Skeletal muscle cell (primary cell): ENCODE data around the gene COMMD10.
A peak's percentile ranks its signal among the peaks of the same experiment; 100 is the strongest.
"Not testable (repeated sequence)": the region's sequence is repeated elsewhere in the genome, so short reads cannot be mapped to it uniquely, and the experiment has no call there.

Source experiments
- DNase-seq: peaks from one replicate; pipeline ENCODE4 v3.0.0-alpha.2; 2010; ENCODE audit warnings: low read depth
- H3K4me3 ChIP-seq: 2 replicates; pipeline ENCODE4 v1.5.1; 2011; ENCODE audit warnings: low read depth, mild to moderate bottlenecking, control low read depth, low read length, moderate library complexity

COMMD10 gene

DNA sequence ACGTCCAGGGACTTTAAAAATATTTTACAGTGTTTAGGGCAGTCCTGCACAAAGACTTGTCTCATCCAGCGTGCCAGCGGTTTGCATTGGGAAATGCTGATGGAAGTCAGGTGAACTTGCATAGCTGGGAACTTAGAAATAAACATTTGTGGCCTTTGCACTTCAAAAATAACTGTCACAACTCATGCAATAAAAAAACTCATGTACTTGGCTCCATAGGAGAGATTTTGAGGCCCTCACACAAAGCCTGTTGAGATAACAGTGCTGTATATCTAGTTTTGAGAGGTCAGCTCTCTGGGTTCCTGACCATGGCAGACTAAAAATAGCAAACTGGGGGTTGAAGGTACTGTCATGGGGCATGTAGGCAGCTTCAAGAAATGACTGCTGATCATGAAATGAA, 5.5 kb downstream of the COMMD10 start:
- no peak for DNase-seq
- no peak overlapping the region for H3K4me3 ChIP-seq

DNA sequence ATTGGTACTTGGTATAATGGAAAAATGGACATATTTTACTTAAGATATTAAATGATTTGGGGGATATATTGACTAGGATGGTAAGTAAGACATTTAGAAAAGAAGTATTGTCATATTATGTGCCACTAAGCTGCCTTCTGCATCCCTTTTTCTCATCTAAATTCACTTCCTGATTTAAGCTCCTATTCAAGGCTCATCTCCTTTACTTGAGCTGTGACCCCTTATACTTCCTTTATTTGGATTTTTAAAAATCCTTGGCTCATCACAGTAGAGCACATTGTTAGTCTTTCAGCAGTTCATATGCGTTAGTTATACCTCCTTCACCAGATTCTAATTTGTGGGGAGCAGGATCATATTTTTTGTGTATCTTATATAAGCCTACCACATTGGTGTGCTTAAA, 6.6 kb downstream of the COMMD10 start:
- no peak for DNase-seq

DNA sequence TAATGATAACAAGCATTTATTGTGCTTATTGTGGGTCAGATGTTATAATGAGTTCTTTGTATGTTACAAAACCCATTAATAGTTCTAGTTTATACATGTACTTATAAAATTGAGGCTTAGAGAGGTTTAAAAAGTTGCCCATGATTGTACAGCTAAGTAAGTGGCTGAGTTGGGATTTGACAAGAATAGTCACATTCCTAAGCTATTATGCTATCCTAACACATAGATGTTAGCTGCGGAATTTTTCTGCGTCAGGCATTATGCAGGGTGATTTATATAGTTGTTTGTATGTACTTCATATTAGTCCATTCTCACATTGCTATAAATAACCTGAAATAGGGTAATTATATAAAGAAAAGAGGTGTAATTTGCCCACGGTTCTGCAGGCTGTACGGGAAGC, 12.5 kb downstream of the COMMD10 start:
- H3K4me3 ChIP-seq = no peak overlapping the region
- no peak for DNase-seq

More for the DNA sequence above, 6.6 kb downstream of the COMMD10 start:
- no peak overlapping the region for H3K4me3 ChIP-seq

DNA sequence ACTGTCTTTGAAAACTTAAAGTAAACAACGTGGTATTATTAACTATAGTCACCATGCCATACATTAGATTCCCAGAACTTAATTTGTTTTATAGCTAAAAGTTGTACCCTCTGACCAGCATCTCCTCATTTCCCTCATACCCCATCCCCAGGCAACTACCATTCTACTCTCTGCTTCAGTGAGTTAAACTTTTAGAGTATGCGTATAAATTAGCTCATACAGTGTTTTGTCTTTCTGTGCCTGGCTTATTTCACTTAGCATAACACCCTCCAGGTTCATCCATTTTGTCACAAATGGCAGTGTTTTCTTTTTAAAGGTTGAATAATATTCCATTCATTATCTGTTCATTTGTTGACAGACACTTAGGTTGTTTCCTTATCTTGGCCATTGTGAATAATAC, 14.2 kb downstream of the COMMD10 start:
- no peak for DNase-seq
- no peak overlapping the region for H3K4me3 ChIP-seq

DNA sequence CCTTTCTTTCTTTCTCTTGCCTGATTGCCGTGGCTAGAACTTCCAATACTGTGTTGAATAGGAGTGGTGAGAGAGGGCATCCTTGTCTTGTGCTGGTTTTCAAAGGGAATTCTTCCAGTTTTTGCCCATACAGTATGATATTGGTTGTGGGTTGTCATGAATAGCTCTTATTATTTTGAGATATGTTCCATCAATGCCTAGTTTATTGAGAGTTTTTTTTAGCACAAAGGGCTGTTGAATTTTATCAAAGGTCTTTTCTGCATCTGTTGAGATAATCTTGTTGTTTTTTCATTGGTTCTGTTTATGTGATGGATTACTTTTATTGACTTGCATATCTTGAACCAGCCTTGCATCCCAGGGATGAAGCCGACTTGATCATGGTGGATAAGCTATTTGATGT, 20.1 kb downstream of the COMMD10 start:
- not testable (repeated sequence) for DNase-seq, H3K4me3 ChIP-seq

DNA sequence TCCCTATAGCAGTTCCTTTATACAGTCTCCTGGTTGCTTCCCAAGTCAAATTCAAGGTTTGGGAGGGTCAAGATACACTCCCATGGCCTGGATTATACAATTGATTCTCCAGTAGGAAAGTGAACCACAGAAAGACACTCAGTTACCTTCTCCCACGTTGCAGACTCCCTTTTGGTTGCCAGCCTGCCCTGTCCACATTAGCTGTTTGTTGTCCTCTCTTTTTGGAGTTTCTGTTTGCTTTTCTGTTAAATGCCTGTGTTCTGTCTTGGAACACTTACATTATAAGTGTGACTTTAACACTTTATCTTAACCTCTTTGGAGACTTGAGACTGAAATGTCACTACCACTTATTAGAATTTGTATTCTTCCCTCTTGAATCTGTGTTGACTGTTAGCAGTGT, 30.3 kb downstream of the COMMD10 start:
- H3K4me3 ChIP-seq = no peak overlapping the region

DNA sequence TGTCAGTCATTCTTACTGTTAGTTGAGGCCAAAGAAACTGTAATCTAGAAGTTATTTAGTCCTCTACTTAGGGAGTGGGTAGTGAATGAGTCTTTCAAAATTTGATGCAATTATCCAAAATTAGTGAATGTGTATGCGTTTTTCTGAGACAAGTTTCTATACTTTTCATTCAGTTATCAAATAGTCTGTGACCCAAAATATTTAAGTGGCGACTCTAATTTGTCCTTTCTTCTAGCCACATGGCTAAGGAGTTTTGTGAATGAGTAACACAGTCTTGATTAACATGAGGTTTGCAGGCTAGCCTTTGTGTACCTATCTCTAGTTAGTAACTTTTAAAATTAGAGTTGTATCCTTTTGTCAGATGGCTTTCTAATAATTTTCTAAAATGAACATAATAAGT, 45.6 kb downstream of the COMMD10 start:
- no peak for DNase-seq

More for the DNA sequence above, 30.3 kb downstream of the COMMD10 start:
- DNase-seq = no peak

DNA sequence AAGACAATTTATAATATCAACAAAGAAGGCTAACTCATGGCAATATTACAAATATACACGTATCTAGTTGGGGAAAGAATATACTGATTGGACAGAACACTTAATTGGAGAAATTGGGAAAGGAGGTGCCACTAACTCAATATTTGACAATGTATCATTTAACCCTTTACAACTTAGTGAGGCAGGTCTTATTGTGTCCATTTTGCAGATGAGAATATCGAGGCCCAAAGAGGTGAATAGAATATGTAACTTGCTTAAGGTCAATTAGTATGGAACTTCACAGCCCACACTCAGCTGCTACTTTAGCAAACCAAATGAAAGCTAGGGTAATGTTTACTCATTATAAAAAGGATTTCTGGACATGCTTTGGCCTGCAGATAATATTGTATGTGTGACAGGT, 46.2 kb downstream of the COMMD10 start:
- H3K4me3 ChIP-seq = no peak overlapping the region
- no peak for DNase-seq

More for the DNA sequence above, 45.6 kb downstream of the COMMD10 start:
- H3K4me3 ChIP-seq = no peak overlapping the region

DNA sequence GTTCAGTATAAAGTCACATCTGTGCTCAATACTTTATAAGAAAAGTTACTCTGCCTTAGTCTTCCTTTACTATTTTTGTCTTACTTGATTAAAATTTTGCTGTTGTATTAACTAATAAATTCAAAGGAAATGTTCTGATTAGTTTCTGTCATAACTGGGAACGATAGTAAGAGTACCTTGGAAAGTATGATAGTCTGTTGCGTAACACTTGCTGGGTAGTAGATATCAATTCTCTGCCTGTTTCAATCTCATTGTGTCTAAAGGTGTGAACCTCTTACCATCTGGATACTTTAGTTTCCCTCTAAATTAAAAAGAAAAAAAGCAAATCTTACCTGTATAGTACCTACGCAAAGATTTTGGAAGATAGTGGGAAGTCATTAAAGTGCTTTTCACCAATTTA, 48.5 kb downstream of the COMMD10 start:
- no peak for DNase-seq
- H3K4me3 ChIP-seq = no peak overlapping the region

DNA sequence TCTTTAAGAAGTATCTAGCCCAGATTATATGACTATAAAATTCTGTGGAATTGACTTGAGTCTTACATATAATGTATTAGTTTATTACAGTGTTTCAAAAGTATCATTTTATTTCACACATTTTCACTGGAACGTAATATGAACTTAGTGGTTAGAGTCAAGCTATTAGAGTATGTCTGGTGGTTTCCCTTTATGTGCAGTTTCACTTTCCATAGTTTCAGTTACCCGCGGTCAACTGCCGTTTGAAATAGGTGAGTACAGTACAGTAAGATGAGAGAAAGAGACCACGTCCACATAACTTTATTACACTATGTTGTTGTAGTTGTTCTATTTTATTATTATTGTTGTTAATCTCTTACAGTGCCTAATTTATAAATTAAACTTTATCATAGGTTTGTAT, 50.5 kb downstream of the COMMD10 start:
- H3K4me3 ChIP-seq = no peak overlapping the region
- DNase-seq = no peak

DNA sequence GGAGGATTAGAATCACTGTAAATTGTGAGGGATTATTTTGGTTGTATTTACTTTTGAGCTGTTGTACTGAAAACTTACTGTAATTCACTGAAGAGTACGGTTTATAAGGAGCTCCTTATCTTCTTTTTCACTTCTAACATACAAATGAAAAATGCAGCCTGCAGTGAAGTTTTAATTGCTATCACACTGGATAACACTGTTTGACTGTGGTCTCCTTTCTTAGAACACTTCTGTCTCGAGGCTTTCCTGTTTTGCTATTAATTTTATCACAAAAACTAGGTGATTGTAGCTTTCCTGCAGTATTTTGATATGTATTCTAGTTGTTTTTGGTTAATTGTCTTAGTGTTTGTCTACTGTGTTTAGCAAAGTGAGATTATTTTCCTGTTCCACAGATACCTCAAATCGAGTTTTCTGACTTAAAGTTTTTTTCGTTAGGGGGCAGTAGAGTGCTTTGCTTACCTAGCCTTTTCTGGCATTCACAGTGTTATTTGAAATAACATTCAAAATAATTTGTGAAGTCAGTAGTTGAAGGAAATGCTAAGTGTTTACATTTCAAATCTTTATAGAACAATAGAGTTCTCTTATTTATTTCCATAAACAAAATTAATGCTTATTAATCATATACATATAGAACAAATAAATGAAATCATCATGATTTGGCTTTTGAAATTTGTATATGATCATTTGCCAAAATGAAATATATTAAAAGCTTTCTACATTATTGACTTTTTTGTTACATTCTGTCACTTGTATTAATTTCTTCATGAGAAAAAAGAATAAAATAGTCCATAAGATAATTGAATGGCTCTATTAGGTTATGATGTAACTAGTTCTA, 52.9 kb downstream of the COMMD10 start:
- no peak overlapping the region for H3K4me3 ChIP-seq

DNA sequence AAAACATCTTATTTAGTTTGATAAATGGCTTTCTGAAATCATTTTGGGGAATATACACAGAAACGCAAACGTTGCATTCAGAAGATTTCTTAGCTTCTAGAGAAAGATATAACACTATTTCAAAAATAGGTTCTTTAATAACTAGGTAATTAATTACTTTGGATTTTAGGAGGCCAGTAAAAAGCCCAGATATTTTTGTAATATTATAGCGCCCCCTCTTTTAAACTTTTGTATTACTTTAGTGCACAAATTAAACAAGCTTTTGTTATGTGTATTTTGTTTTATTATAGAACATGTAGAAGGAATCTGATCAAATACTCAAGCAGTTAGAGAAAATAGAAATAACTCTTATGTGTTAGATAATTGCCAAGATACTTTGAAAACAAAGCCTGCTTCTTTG, 57.7 kb downstream of the COMMD10 start:
- no peak for DNase-seq
- H3K4me3 ChIP-seq = no peak overlapping the region

More for the DNA sequence above, 52.9 kb downstream of the COMMD10 start:
- DNase-seq = peak; percentile 14

DNA sequence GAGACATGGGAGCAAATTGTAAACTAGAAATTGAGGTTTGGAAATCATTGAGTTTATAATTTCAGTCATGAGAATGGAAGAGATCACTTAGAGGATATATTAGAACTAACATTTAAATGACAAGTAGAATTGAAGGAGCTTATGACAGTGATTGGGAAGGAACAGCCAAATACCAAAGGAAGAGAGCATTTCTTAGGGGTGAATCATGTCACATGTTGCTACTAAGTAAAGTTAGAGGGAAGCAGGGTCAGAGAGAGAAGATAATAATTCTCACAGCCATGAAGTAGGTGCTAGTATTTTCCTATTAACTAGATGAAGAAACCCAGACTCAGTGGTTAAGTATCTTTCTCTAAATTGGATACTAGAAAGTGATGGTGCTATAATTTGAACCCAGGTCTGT, 59.3 kb downstream of the COMMD10 start:
- DNase-seq = no peak
- no peak overlapping the region for H3K4me3 ChIP-seq

DNA sequence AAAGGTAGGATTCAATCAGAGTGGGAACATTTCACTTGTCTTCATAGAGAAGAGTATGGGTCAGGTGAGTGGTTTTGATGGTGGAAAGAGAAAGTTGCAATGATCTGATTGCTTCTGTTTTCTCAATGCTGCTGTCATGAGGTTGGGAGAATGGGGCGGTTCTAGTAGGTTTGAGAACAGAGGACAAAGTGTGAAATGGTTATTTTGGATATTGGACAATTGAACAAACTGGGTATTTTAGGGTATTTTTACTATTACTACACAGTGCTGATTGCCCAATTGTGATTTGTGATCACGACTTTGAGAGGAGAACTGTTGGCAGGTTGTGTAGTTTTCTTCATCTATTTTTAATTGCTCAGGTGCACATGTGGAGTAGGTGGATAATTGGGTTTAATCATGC, 60.2 kb downstream of the COMMD10 start:
- no peak for DNase-seq
- no peak overlapping the region for H3K4me3 ChIP-seq

DNA sequence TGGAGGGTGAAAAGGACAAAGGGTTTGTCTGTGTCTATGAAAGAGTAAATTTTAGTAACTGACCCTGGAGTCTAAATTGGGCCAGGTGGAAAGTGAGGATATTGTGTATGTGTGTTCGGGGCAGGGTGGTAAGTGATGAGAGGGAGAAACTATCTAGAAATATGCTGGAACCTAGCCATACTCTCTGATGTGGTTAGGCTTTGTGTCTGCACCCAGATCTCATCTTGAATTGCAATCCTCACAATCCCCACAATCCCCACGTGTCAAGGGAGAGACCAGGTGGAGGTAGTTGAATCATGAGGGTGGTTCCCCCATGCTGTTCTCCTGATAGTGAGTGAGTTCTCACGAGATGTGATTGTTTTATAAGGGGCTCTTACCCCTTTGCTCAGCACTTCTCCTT, 60.6 kb downstream of the COMMD10 start:
- DNase-seq = no peak
- H3K4me3 ChIP-seq = no peak overlapping the region

DNA sequence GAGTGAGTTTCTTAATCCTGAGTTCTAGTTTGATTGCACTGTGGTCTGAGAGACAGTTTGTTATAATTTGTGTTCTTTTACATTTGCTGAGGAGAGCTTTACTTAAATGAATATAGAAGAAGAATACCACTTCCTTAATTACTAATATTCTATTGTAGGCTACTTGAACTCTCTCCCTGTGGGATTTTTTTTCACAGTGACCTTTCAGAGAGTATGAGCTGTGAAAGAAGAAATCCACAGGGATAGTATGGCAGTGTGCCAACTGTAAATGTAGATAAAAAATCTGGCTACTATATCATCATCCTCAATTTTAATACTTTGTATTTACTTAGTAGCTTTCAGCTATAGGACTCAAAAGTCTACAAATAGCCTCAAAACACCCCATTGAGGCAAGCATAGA, 67.3 kb downstream of the COMMD10 start:
- no peak for DNase-seq
- H3K4me3 ChIP-seq = no peak overlapping the region

DNA sequence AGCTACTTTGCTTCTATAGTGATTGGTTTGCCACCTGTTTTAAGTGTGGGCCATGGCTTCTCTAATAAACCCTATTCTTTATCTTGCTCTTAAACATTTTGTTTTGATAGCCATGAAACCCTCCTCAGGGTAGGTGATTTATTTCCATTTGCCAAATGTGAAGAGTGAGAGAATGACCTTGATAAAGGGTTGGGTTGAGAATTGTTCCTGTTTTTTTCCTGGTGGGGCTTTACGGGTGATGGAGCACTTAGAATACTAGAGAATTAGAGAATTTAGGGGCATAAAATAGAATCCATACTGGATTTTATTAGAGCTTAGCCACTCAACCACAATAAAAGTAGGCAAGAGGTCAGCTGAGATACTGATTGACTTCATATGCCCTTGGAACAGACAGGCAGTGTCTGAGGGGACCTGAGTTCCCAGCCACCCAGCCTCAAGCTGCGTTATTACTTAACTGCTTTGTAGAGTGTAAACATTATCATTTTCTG, 68.9 kb downstream of the COMMD10 start:
- H3K4me3 ChIP-seq = no peak overlapping the region
- no peak for DNase-seq

DNA sequence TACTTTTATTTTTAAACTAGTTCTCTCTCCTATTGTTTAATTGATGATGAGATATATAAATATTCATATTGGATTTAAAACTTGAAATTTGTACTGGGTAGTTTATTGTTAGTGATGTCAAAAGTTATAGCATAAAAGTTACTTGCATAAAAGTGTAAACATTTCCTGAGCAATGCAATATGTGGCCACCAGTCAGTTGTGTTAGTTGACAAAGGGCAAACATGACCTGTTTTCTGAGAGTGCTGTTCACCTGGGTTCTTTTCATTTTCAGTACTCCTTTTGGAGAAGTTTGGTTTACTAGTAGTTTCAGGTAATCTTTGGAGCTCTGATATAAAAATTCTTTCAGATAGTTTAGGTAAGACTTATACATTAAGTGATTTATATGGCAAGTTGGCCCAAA, 69.4 kb downstream of the COMMD10 start:
- no peak for DNase-seq
- no peak overlapping the region for H3K4me3 ChIP-seq

DNA sequence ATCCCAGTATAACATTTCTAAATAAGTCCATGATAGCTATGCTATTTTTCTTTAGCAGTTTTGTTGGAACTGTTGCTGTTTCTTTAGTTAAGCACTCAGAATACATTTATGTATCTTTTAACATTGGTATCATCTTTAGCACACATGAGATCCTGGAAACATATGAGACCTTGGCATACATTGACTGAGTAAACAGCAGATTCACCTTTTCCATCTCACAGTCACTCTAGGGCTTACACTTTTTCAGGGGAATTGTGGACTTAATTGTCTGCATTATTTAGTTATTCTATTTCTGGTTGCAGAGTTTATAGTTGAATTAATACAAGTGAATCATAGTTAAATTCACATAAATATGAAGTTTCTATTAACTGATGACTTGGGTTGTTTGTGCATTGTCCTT, 70.1 kb downstream of the COMMD10 start:
- no peak overlapping the region for H3K4me3 ChIP-seq
- DNase-seq = no peak

DNA sequence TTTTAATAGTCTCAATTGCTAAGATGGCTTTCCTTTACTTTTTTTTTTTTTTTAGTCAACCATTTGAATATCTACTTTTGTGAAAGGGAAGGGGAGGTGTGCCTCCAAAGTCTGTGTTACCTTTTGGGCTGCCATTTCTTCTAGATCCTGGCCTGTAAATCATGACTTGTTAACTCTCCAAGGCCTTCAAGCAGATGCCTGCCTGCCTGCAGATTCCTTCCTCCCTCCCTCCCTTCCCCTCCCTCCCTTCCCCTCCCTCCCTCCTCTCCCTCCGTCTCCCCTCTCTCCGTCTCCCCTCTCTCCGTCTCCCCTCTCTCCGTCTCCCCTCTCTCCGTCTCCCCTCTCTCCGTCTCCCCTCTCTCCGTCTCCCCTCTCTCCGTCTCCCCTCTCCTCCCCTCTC, 73.1 kb downstream of the COMMD10 start:
- no peak overlapping the region for H3K4me3 ChIP-seq
- DNase-seq = no peak

DNA sequence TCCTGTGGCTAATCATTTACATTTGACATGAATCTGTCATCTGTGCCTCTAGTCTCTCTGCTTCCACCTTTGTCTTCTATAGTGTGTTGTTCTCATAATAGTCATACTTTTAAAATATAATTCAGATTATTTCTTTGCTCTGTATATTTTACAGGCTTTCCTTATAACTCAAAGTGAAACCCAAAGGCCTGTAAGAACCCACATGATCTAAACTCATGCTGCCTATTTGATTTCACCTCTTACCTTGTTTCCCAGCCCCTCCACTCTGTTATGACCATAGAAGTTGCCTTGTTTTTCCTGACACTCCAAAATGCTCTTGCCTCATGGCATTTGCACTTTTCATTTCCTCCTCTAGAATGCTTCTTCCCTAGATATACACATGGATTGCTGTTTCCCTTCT, 74.2 kb downstream of the COMMD10 start:
- no peak overlapping the region for H3K4me3 ChIP-seq
- DNase-seq = no peak
